GM13976 (cell line): ENCODE data around the gene TSPAN9.

Source experiments
- DNase-seq: peaks from one replicate; pipeline ENCODE4 v3.0.0; 2012; ENCODE audit warnings: low spot score
- CTCF ChIP-seq: IDR thresholded peaks from 2 replicates; pipeline ENCODE4 v1.5.1; 2012; ENCODE audit warnings: borderline replicate concordance, mild to moderate bottlenecking; ENCODE audit not compliant: insufficient read depth; ENCODE audit errors: extremely low read depth, missing control alignments, control extremely low read depth
- in situ Hi-C: fragments of 300-500 bp; cut with MboI; formaldehyde crosslinking; loops from one replicate; pipeline ENCODE4 v1.12.0; 2022; ENCODE audit warnings: low sequenced_read_pairs, mixed read lengths, inconsistent platforms; ENCODE audit not compliant: unreplicated experiment

Gene TSPAN9

GRCh38 chr12:3097186-3097804 is 20.1 kb downstream of the TSPAN9 start:
- in situ Hi-C loops: no loop called here
- DNase-seq: no peak
- TF ChIP-seq CTCF: no peak

GRCh38 chr12:3097836-3098235 is 20.7 kb downstream of the TSPAN9 start:
- DNase-seq: no peak
- in situ Hi-C loops: no loop called here
- no peak for TF ChIP-seq CTCF

GRCh38 chr12:3098436-3098835 is 21.3 kb downstream of the TSPAN9 start:
- no peak for TF ChIP-seq CTCF
- in situ Hi-C loops: no loop called here
- no peak for DNase-seq

GRCh38 chr12:3099146-3099545 is 22.0 kb downstream of the TSPAN9 start:
- TF ChIP-seq CTCF: no peak
- in situ Hi-C loops: no loop called here
- DNase-seq: no peak

- TF ChIP-seq CTCF: no peak
- no peak for DNase-seq
- in situ Hi-C loops: no loop called here
Observed at GRCh38 chr12:3101309-3102024, 24.3 kb downstream of the TSPAN9 start.

GRCh38 chr12:3102771-3103410 is 25.7 kb downstream of the TSPAN9 start:
- TF ChIP-seq CTCF: no peak
- no peak for DNase-seq
- in situ Hi-C loops: no loop called here
